Gastrocnemius medialis (tissue), 4 donors: ENCODE measurements around the gene TMED1. TPM values are rescaled to one million over a fixed set of nuclear protein-coding genes. Genes with fewer than 3 reads are reported as not detected.

Experiments
- ATAC-seq, 2 donors: fragments of 150-250 bp; one replicate each; pipeline ENCODE4 v1.9.1; 2016
- DNase-seq, 2 donors: peaks; one replicate each; pipeline ENCODE4 v3.0.0-alpha.2; 2019
- H3K27ac ChIP-seq, 4 donors: fragments of 200-600 bp; sonication (generic); 1 replicate in 1 of 4; 2 replicates in 3 of 4; pipeline ENCODE4 v1.5.1; 2016 to 2018; ENCODE audit warnings: mild to moderate bottlenecking in 2 of 4, moderate library complexity in 1 of 4
- H3K27me3 ChIP-seq, 3 donors: fragments of 200-600 bp; sonication (generic) in 2 of 3; 1 replicate in 1 of 3; 2 replicates in 2 of 3; pipeline versions ENCODE4 v1.5.1 to v1.6.0; 2016 to 2019; ENCODE audit warnings: mild to moderate bottlenecking in 1 of 3, moderate library complexity in 1 of 3
- H3K36me3 ChIP-seq, 2 donors: fragments of 200-600 bp; sonication (generic) in 1 of 2; one replicate each; pipeline ENCODE4 v1.5.1; 2017 to 2018
- H3K4me1 ChIP-seq, 2 donors: fragments of 200-600 bp; sonication (generic) in 1 of 2; one replicate each; pipeline ENCODE4 v1.5.1; 2016 to 2017; ENCODE audit warnings: mild to moderate bottlenecking in 2 of 2
- H3K4me3 ChIP-seq, 4 donors: fragments of 200-600 bp; sonication (generic) in 3 of 4; 1 replicate in 1 of 4; 2 replicates in 3 of 4; pipeline ENCODE4 v1.5.1; 2016 to 2019; ENCODE audit warnings: mild to moderate bottlenecking in 2 of 4
- H3K9me3 ChIP-seq, 3 donors: fragments of 200-600 bp; sonication (generic) in 2 of 3; 1 replicate in 1 of 3; 2 replicates in 2 of 3; pipeline ENCODE4 v1.5.1; 2016 to 2019
- POLR2A ChIP-seq, 2 donors: fragments of 450-650 bp; IDR thresholded peaks; one replicate each; pipeline ENCODE4 v1.6.1; 2017; ENCODE audit warnings: antibody characterized with exemption in 2 of 2, mild to moderate bottlenecking in 2 of 2, moderate library complexity in 2 of 2
- in situ Hi-C, 4 donors: fragments of 200-750 bp; cut with MboI; loops; one replicate each; pipeline versions ENCODE4 v1.15.0 to v1.8.0; 2017; ENCODE audit warnings: low sequenced_read_pairs in 4 of 4
- intact Hi-C: fragments of 100-400 bp; cut with DNase I; formaldehyde crosslinking; loops from one replicate; pipeline ENCODE4 v1.15.1; 2023; ENCODE audit warnings: low total_unique reads
- total RNA-seq, 4 donors: library from RNA; depleted of rRNA; stranded (reverse); fragments of >200 nt; gene quantifications; one replicate each; pipeline versions ENCODE4 v1.1.0 to v1.2.3, GENCODE V29; 2016
- TF ChIP-seq, protein P1 (sequence below), 5 experiments: fragments of 450-650 bp in 3 of 5; fragments of 200-600 bp in 2 of 5; sonication (generic) in 2 of 5; IDR thresholded peaks in 4 of 5; conservative IDR thresholded peaks in 1 of 5; 1 replicate in 4 of 5; 2 replicates in 1 of 5; pipeline ENCODE4 v1.5.1; 2016 to 2019; ENCODE audit warnings: antibody characterized with exemption in 5 of 5, mild to moderate bottlenecking in 3 of 5, moderate library complexity in 3 of 5

The TMED1 gene
- total RNA-seq, 4 donors from 2014 or later: 33.0 to 90.0 (median 57.1) TPM

DNA sequence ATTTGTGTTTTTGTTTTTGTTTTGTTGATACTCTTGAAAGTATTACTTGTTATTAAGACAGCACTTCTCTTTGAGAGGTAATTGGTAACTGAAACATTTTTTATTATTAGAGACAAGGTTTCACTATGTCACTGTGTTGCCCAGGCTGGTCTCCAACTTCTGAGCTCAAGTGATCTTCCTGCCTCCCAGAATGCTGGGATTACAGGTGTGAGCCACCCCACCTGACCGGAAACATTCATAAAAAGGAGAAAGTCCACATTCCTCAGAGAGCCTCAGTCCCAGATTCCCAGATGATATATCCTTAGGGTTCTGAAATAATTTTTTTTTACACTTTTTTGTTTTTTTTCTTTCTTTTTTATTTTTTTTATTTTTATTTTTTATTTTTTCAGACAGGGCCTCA is 38.0 kb upstream of the TMED1 start:
- intact Hi-C loops (loop anchor here (5.0 kb wide), 2 partner anchors 38 to 307 kb away; partner anchors contain the start of genes CDKN2D and KRI1), in situ Hi-C loops (loop anchor here in 3 of 4 donors (5.0 to 10.0 kb wide), 3 partner anchors 51 to 61 kb away; partner anchors contain the start of genes TIMM29 (in 2 of the 3) and YIPF2 (in 2 of the 3))

GRCh38 chr19:10872546-10873107 is 36.6 kb upstream of the TMED1 start:
- Histone ChIP-seq H3K27me3 (no peaks in the 10 kb centered on the region), H3K4me3 (peak overlapping the region; percentile 66 to 86 (median 78)), H3K27ac (peak overlapping the region; percentile 84 to 98 (median 94)), H3K9me3 (no peaks in the 10 kb centered on the region), H3K4me1 (peaks cover 34 to 38% of the 10 kb centered on the region in 2 donors), H3K36me3 (no peaks in the 10 kb centered on the region)
- DNase-seq (no peak), ATAC-seq (no peak)
- TF ChIP-seq, protein P1, sequence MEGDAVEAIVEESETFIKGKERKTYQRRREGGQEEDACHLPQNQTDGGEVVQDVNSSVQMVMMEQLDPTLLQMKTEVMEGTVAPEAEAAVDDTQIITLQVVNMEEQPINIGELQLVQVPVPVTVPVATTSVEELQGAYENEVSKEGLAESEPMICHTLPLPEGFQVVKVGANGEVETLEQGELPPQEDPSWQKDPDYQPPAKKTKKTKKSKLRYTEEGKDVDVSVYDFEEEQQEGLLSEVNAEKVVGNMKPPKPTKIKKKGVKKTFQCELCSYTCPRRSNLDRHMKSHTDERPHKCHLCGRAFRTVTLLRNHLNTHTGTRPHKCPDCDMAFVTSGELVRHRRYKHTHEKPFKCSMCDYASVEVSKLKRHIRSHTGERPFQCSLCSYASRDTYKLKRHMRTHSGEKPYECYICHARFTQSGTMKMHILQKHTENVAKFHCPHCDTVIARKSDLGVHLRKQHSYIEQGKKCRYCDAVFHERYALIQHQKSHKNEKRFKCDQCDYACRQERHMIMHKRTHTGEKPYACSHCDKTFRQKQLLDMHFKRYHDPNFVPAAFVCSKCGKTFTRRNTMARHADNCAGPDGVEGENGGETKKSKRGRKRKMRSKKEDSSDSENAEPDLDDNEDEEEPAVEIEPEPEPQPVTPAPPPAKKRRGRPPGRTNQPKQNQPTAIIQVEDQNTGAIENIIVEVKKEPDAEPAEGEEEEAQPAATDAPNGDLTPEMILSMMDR (IDR thresholded peaks at IDR 0.05 in 4 of 5, conservative IDR thresholded peaks at IDR 0.05 in 1 of 5): no peak
- no peak for TF ChIP-seq POLR2A (IDR thresholded peaks at IDR 0.05)
- in situ Hi-C loops (loop anchor here in 3 of 4 donors (5.0 to 10.0 kb wide), 3 partner anchors 52 to 62 kb away; partner anchors contain the start of genes TIMM29 (in 2 of the 3) and YIPF2 (in 2 of the 3)), intact Hi-C loops (loop anchor here (5.0 kb wide), 2 partner anchors 40 to 305 kb away; partner anchors contain the start of genes CDKN2D and KRI1)

More for the DNA sequence above, 38.0 kb upstream of the TMED1 start:
- H3K9me3 ChIP-seq: no peaks in the 10 kb centered on the region
- no peak overlapping the region for H3K4me3 ChIP-seq
- peak overlapping the region; percentile 84 to 98 (median 92) for H3K27ac ChIP-seq
- no peaks in the 10 kb centered on the region for H3K36me3 ChIP-seq
- ATAC-seq (no peak), DNase-seq (no peak)
- H3K27me3 ChIP-seq: no peaks in the 10 kb centered on the region
- H3K4me1 ChIP-seq: peaks cover 48 to 51% of the 10 kb centered on the region in 2 donors
- TF ChIP-seq POLR2A (IDR thresholded peaks at IDR 0.05): no peak

- peaks cover 27 to 32% of the 10 kb centered on the region in 2 donors for H3K4me1 ChIP-seq
Observed at GRCh38 chr19:10871711-10872545, 35.9 kb upstream of the TMED1 start.

GRCh38 chr19:10870955-10871603 is 35.1 kb upstream of the TMED1 start, which contains the start of gene CARM1:
TSS of gene CARM1 (plus strand) at chr19:10871553. CDS start at chr19:10871703, 150 bp downstream.
- in situ Hi-C loops: loop anchor here in 3 of 4 donors (5.0 to 10.0 kb wide), 3 partner anchors 54 to 64 kb away; partner anchors contain the start of genes TIMM29 (in 2 of the 3) and YIPF2 (in 2 of the 3)
- no peaks in the 10 kb centered on the region for H3K36me3 ChIP-seq
- H3K4me1 ChIP-seq: peaks cover 19 to 23% of the 10 kb centered on the region in 2 donors
- H3K9me3 ChIP-seq: no peaks in the 10 kb centered on the region
- peak; percentile 80 to 81 for ATAC-seq
- peak within 1 kb of the TSS; percentile 89 to 98 (median 94) for H3K27ac ChIP-seq
- intact Hi-C loops: loop anchor here (1.0 to 5.0 kb wide), 5 partner anchors 34 to 304 kb away; partner anchors contain the start of genes CDKN2D, KRI1, TIMM29 and TMED1
- H3K27me3 ChIP-seq: no peaks in the 10 kb centered on the region
- DNase-seq: peak; percentile 96 to 99
- peak within 1 kb of the TSS; percentile 66 to 86 (median 78) for H3K4me3 ChIP-seq
- TF ChIP-seq, protein P1 (IDR thresholded peaks at IDR 0.05 in 4 of 5, conservative IDR thresholded peaks at IDR 0.05 in 1 of 5): peak in 4 of 5 experiments; percentile 84 to 95 (median 94)
- TF ChIP-seq POLR2A (IDR thresholded peaks at IDR 0.05): no peak

More at GRCh38 chr19:10871711-10872545, 35.9 kb upstream of the TMED1 start:
- peak overlapping the region; percentile 66 to 86 (median 78) for H3K4me3 ChIP-seq
- peak; percentile 18 to 53 for DNase-seq
- in situ Hi-C loops: loop anchor here in 3 of 4 donors (5.0 to 10.0 kb wide), 3 partner anchors 53 to 63 kb away; partner anchors contain the start of genes TIMM29 (in 2 of the 3) and YIPF2 (in 2 of the 3)
- intact Hi-C loops: loop anchor here (1.0 to 5.0 kb wide), 5 partner anchors 35 to 305 kb away; partner anchors contain the start of genes CDKN2D, KRI1, TIMM29 and TMED1
- H3K27me3 ChIP-seq: no peaks in the 10 kb centered on the region
- TF ChIP-seq, protein P1 (IDR thresholded peaks at IDR 0.05 in 4 of 5, conservative IDR thresholded peaks at IDR 0.05 in 1 of 5): peak in 3 of 5 experiments; percentile 20 to 50 (median 39)
- TF ChIP-seq POLR2A (IDR thresholded peaks at IDR 0.05): peak in 1 of 2 donors; percentile 9
- H3K36me3 ChIP-seq: no peaks in the 10 kb centered on the region
- peak in 1 of 2 donors; percentile 0 for ATAC-seq
- peak overlapping the region; percentile 84 to 98 (median 94) for H3K27ac ChIP-seq
- no peaks in the 10 kb centered on the region for H3K9me3 ChIP-seq
